ENCODE measurements around the gene CYB5B. TPM values are rescaled to one million over a fixed set of nuclear protein-coding genes. Genes with fewer than 3 reads are reported as not detected.

CYB5B gene
- total and polyA plus RNA-seq, 2 donors (not counting 3 experiments of a cell fraction or from before 2014, with no cell fraction given): 175 to 176 TPM

DNA sequence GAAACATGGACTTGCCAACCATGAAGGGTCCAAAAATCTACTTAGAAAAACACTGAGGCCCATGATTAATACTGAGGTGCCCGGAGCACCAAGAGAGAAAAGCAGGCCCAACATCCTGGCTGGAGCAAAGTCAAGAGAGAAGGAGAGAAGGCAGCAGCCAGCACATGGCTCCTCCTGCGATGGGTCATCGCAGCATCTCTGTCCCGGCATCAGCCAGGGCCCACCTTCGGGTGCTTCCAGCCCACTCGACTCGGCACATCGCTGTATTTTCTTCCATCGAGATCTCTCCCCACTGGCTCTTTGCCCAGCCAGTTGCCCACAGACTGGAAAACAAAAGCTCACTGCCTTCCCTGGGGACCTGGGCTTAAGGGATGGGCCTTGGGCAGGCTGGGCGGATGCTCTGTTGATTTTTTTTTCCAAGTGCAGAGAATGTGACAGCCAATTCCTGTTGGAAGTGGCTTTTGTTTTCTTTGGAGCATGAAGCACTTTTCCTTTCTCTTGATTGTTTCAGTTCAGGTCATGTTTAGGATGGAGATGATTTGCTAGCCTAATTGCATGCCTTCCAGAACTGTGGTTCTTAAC is 58.1 kb downstream of the CYB5B start:
- Histone ChIP-seq H3K79me2 (ENCODE audit: control insufficient read depth, insufficient read depth, low read length) (no peaks in the 10 kb centered on the region), H4K20me1 (replicated peaks; ENCODE audit: control insufficient read depth, extremely low read depth, insufficient read depth, low read length) (no peaks in the 10 kb centered on the region), H3K4me1 (ENCODE audit: control insufficient read depth, extremely low read depth, insufficient read depth, low read length) (peaks cover 25% of the 10 kb centered on the region), H3K9ac (replicated peaks; ENCODE audit: extremely low read depth, insufficient read depth, low read length) (peak overlapping the region; percentile 53), H3K9me1 (replicated peaks; ENCODE audit: control insufficient read depth, extremely low read depth, insufficient read depth, low read length) (no peaks in the 10 kb centered on the region), H3K4me2 (ENCODE audit: insufficient read depth, low read length) (peak overlapping the region; percentile 3), H3K27me3 (ENCODE audit: control insufficient read depth in 2 of 2, insufficient read depth in 2 of 2, low read length in 2 of 2) (no peaks in the 10 kb centered on the region), H3K36me3 (ENCODE audit: control insufficient read depth in 2 of 2, extremely low read depth in 1 of 2, insufficient read depth in 2 of 2, low read length in 2 of 2) (no peaks in the 10 kb centered on the region), H3K27ac (ENCODE audit: insufficient read depth, low read depth, low read length) (peak overlapping the region; percentile 78), H2AFZ (ENCODE audit: low read depth, low read length) (peak overlapping the region; percentile 1), H3K9me3 (replicated peaks; ENCODE audit: control insufficient read depth, insufficient read depth, low read length) (no peaks in the 10 kb centered on the region), H3K4me3 (replicated peaks in 1 of 3; ENCODE audit: insufficient read depth in 1 of 3, low read depth in 1 of 3, low read length in 3 of 3) (no peak overlapping the region)
- CTCF ChIA-PET: interaction anchor here (1.0 to 3.4 kb wide), 8 partner anchors 14 to 137 kb away, joined by 3 to 26 read pairs (median 6); no protein-coding TSS in a partner anchor
- DNase-seq (ENCODE audit: low read depth, low spot score) (peak; percentile 97), FAIRE-seq (peak; percentile 95)
- dilution Hi-C loops (cut with MboI; ENCODE audit: extremely low pct_ligation_motif_present, low sequenced_read_pairs) (no loop called here), intact Hi-C loops (cut with micrococcal nuclease) (loop anchor here (1.0 to 2.0 kb wide), 5 partner anchors 48 to 86 kb away; partner anchors contain the start of gene NFAT5)
- TF ChIP-seq, protein P1, sequence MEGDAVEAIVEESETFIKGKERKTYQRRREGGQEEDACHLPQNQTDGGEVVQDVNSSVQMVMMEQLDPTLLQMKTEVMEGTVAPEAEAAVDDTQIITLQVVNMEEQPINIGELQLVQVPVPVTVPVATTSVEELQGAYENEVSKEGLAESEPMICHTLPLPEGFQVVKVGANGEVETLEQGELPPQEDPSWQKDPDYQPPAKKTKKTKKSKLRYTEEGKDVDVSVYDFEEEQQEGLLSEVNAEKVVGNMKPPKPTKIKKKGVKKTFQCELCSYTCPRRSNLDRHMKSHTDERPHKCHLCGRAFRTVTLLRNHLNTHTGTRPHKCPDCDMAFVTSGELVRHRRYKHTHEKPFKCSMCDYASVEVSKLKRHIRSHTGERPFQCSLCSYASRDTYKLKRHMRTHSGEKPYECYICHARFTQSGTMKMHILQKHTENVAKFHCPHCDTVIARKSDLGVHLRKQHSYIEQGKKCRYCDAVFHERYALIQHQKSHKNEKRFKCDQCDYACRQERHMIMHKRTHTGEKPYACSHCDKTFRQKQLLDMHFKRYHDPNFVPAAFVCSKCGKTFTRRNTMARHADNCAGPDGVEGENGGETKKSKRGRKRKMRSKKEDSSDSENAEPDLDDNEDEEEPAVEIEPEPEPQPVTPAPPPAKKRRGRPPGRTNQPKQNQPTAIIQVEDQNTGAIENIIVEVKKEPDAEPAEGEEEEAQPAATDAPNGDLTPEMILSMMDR (IDR thresholded peaks at IDR 0.05; ENCODE audit: extremely low read depth in 1 of 2, insufficient read depth in 1 of 2, low read depth in 1 of 2, low read length in 2 of 2): no peak
- no peak for TF ChIP-seq MYC (IDR thresholded peaks at IDR 0.05; ENCODE audit: low read depth, low read length)
- TF ChIP-seq, protein P2, sequence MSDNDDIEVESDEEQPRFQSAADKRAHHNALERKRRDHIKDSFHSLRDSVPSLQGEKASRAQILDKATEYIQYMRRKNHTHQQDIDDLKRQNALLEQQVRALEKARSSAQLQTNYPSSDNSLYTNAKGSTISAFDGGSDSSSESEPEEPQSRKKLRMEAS (IDR thresholded peaks at IDR 0.05; ENCODE audit: insufficient read depth, insufficient read length): no peak
- TF ChIP-seq GATA2 (IDR thresholded peaks at IDR 0.05; ENCODE audit: insufficient read depth, insufficient read length, low read depth, low read length): peak; percentile 31
- TF ChIP-seq JUN (IDR thresholded peaks at IDR 0.05; ENCODE audit: borderline replicate concordance, insufficient read depth, insufficient read length, low read depth): no peak
- TF ChIP-seq POLR2A (IDR thresholded peaks at IDR 0.05; ENCODE audit: low read depth, low read length): no peak
- peak; percentile 23 for TF ChIP-seq FOS (IDR thresholded peaks at IDR 0.05; ENCODE audit: borderline replicate concordance, insufficient read depth, low read length)
- TF ChIP-seq POLR2AphosphoS5 (IDR thresholded peaks at IDR 0.05; ENCODE audit: insufficient read depth, low read depth, low read length): peak; percentile 65
- POLR2A ChIA-PET: interaction anchor here (1.1 kb wide), 1 partner anchor 86 kb away, joined by 3 read pairs; no protein-coding TSS in a partner anchor
- TSS peak; percentile 60 for BruUV-seq (replicated peaks)

Measured in endothelial cell of umbilical vein (primary cell).